HG02571 (cell line): ENCODE data around the gene CHSY1.
A peak's percentile ranks its signal among the peaks of the same experiment; 100 is the strongest.
"Not testable (repeated sequence)": the region's sequence is repeated elsewhere in the genome, so short reads cannot be mapped to it uniquely, and the experiment has no call there.

Experiments
- ATAC-seq: cut with Tn5 transposase; IDR thresholded peaks from one replicate; pipeline ENCODE4 v1.9.1; 2021; ENCODE audit warnings: mild to moderate bottlenecking, moderate library complexity; ENCODE audit not compliant: unreplicated experiment

The CHSY1 gene

GRCh38 chr15:101138913-101139880 lies 112.7 kb downstream of the CHSY1 start:
- ATAC-seq, result peak; percentile 67

GRCh38 chr15:101138086-101138660 lies 113.7 kb downstream of the CHSY1 start:
- no peak for ATAC-seq

- no peak for ATAC-seq
Observed at GRCh38 chr15:101137312-101137940, 114.4 kb downstream of the CHSY1 start.

GRCh38 chr15:101136381-101137268 lies 115.2 kb downstream of the CHSY1 start:
- ATAC-seq, result no peak

- peak; percentile 54 for ATAC-seq
Observed at GRCh38 chr15:101135532-101136166, 116.2 kb downstream of the CHSY1 start.

GRCh38 chr15:101134780-101135179 lies 117.1 kb downstream of the CHSY1 start:
- ATAC-seq, result no peak

- no peak for ATAC-seq
Observed at GRCh38 chr15:101133751-101134261, 118.0 kb downstream of the CHSY1 start.

- ATAC-seq, result no peak
Observed at GRCh38 chr15:101133181-101133460, 118.7 kb downstream of the CHSY1 start.

- no peak for ATAC-seq
Observed at GRCh38 chr15:101132390-101133180, 119.3 kb downstream of the CHSY1 start.

GRCh38 chr15:101131489-101132389 lies 120.1 kb downstream of the CHSY1 start:
- no peak for ATAC-seq

GRCh38 chr15:101129851-101130380 lies 121.9 kb downstream of the CHSY1 start:
- no peak for ATAC-seq

- no peak for ATAC-seq
Observed at GRCh38 chr15:101128221-101129015, 123.4 kb downstream of the CHSY1 start.

GRCh38 chr15:101127506-101128076 lies 124.3 kb downstream of the CHSY1 start:
- peak; percentile 74 for ATAC-seq

- ATAC-seq, result peak; percentile 31
Observed at GRCh38 chr15:101126618-101127505, 125.0 kb downstream of the CHSY1 start.

- ATAC-seq, result not testable (repeated sequence)
Observed at GRCh38 chr15:101125881-101126428, 125.9 kb downstream of the CHSY1 start.
